Naive thymus-derived CD4-positive, alpha-beta T cell (primary cell): Measurements from ENCODE around the gene CASKIN2. TPM values are rescaled to one million over a fixed set of nuclear protein-coding genes. Genes with fewer than 3 reads are reported as not detected.

ENCODE experiments used
- ATAC-seq: fragments of 150-1000 bp; cut with Tn5 transposase; 2 replicates; pipeline ENCODE4 v1.10.0; 2021; ENCODE audit warnings: mild to moderate bottlenecking, moderate library complexity
- CTCF ChIA-PET: fragments of 350-600 bp; sonication (Branson Sonifier 250); formaldehyde crosslinking; loops from one replicate; lab custom pipeline; 2021; ENCODE audit warnings: antibody characterized with exemption; lab: Charles Lee
- POLR2A ChIA-PET: fragments of 350-600 bp; sonication (Branson Sonifier 250); formaldehyde crosslinking; loops from one replicate; lab custom pipeline; 2021; ENCODE audit warnings: antibody characterized with exemption, inconsistent platforms; lab: Charles Lee
- DNase-seq, 9 donors: peaks; one replicate each; pipeline versions ENCODE4 v3.0.0 to v3.0.0-alpha.2; 2020 to 2022; ENCODE audit warnings: mixed read lengths in 1 of 9
- H3K27ac ChIP-seq: one replicate; pipeline ENCODE4 v1.7.0; 2013; ENCODE audit warnings: mild to moderate bottlenecking, low read depth, low read length, moderate library complexity
- H3K27me3 ChIP-seq, 2 donors: one replicate each; pipeline ENCODE4 v1.7.0; 2013; ENCODE audit warnings: low read length in 2 of 2, mild to moderate bottlenecking in 2 of 2, moderate library complexity in 2 of 2; ENCODE audit not compliant: control insufficient read depth in 2 of 2, insufficient read depth in 2 of 2
- H3K36me3 ChIP-seq, 3 experiments: 1 replicate in 2 of 3; 2 replicates in 1 of 3; pipeline ENCODE4 v1.7.0; 2013; ENCODE audit warnings: low read length in 3 of 3, mild to moderate bottlenecking in 3 of 3, moderate library complexity in 1 of 3; ENCODE audit not compliant: insufficient read depth in 3 of 3, control insufficient read depth in 2 of 3
- H3K4me1 ChIP-seq, 2 donors: one replicate each; pipeline ENCODE4 v1.7.0; 2013; ENCODE audit warnings: low read length in 2 of 2, mild to moderate bottlenecking in 2 of 2, moderate library complexity in 1 of 2; ENCODE audit not compliant: control insufficient read depth in 2 of 2, insufficient read depth in 2 of 2
- H3K4me3 ChIP-seq: 2 replicates; pipeline ENCODE4 v1.7.0; 2013; ENCODE audit warnings: mild to moderate bottlenecking, low read length
- H3K9me3 ChIP-seq, 3 experiments: 1 replicate in 2 of 3; 2 replicates in 1 of 3; pipeline ENCODE4 v1.7.0; 2013; ENCODE audit warnings: low read length in 3 of 3; ENCODE audit not compliant: control insufficient read depth in 2 of 3
- H3K27ac Mint-ChIP-seq, 9 donors: one replicate each; pipeline ENCODE4 v1.8.0; 2020 to 2022; ENCODE audit warnings: mixed read lengths in 9 of 9, mild to moderate bottlenecking in 8 of 9, moderate library complexity in 5 of 9, inconsistent platforms in 2 of 9
- H3K27me3 Mint-ChIP-seq, 5 donors: one replicate each; pipeline ENCODE4 v1.8.0; 2021 to 2022; ENCODE audit warnings: mixed read lengths in 5 of 5, mild to moderate bottlenecking in 1 of 5
- H3K36me3 Mint-ChIP-seq, 5 donors: one replicate each; pipeline ENCODE4 v1.8.0; 2020 to 2022; ENCODE audit warnings: mixed read lengths in 5 of 5, mild to moderate bottlenecking in 3 of 5, inconsistent platforms in 1 of 5
- H3K4me1 Mint-ChIP-seq, 7 donors: one replicate each; pipeline ENCODE4 v1.8.0; 2020 to 2022; ENCODE audit warnings: mixed read lengths in 7 of 7, mild to moderate bottlenecking in 3 of 7, inconsistent platforms in 1 of 7
- H3K4me3 Mint-ChIP-seq, 10 donors: one replicate each; pipeline ENCODE4 v1.8.0; 2020 to 2022; ENCODE audit warnings: mild to moderate bottlenecking in 10 of 10, mixed read lengths in 10 of 10, moderate library complexity in 6 of 10, inconsistent platforms in 2 of 10
- H3K9me3 Mint-ChIP-seq, 11 donors: one replicate each; pipeline ENCODE4 v1.8.0; 2020 to 2022; ENCODE audit warnings: mixed read lengths in 11 of 11, mild to moderate bottlenecking in 4 of 11, inconsistent platforms in 1 of 11, moderate library complexity in 1 of 11
- intact Hi-C, 2 donors: fragments of 100-400 bp; cut with micrococcal nuclease; formaldehyde crosslinking; loops; one replicate each; pipeline ENCODE4 v1.15.1; 2023
- polyA plus RNA-seq, 2 donors: library from polyadenylated mRNA; unstranded; fragments of 300-500 nt; fragmentation: Illumina TruSeq; gene quantifications; one replicate each; pipeline ENCODE4 v1.2.3, GENCODE V29; 2021
- total RNA-seq, 6 experiments: library from RNA in 5 of 6; stranded (reverse) in 5 of 6; gene quantifications; 1 replicate in 5 of 6; 2 replicates in 1 of 6; pipeline ENCODE4 v1.2.3 and lab custom pipeline; 2021 to 2026

Gene CASKIN2
- total and polyA plus RNA-seq, 7 experiments from 2014 or later: 0.22 to 1.2 (median 0.60) TPM; not detected in 1

GRCh38 chr17:75509528-75510258 lies 5.6 kb downstream of the CASKIN2 start:
- Mint-ChIP-seq H3K36me3 (no peaks in the 10 kb centered on the region), H3K4me1 (peaks cover 0 to 2% (median 0%) of the 10 kb centered on the region in 7 donors), H3K27ac (peak overlapping the region in 1 of 9 donors; percentile 10), H3K9me3 (no peaks in the 10 kb centered on the region), H3K4me3 (no peak overlapping the region), H3K27me3 (peaks cover 0 to 14% (median 0%) of the 10 kb centered on the region in 5 donors)
- Histone ChIP-seq H3K36me3 (no peaks in the 10 kb centered on the region), H3K9me3 (no peaks in the 10 kb centered on the region), H3K4me1 (no peaks in the 10 kb centered on the region), H3K27me3 (no peaks in the 10 kb centered on the region), H3K27ac (no peak overlapping the region), H3K4me3 (no peak overlapping the region)
- CTCF ChIA-PET: interaction anchor here (1.1 kb wide), 1 partner anchor 53 kb away, joined by 3 read pairs; the partner anchor contains the start of gene TMEM94
- DNase-seq (no peak), ATAC-seq (no peak)
- POLR2A ChIA-PET: interaction anchor here (0.9 kb wide), 1 partner anchor 8 kb away, joined by 3 read pairs; no protein-coding TSS in a partner anchor
- intact Hi-C loops: no loop called here

DNA sequence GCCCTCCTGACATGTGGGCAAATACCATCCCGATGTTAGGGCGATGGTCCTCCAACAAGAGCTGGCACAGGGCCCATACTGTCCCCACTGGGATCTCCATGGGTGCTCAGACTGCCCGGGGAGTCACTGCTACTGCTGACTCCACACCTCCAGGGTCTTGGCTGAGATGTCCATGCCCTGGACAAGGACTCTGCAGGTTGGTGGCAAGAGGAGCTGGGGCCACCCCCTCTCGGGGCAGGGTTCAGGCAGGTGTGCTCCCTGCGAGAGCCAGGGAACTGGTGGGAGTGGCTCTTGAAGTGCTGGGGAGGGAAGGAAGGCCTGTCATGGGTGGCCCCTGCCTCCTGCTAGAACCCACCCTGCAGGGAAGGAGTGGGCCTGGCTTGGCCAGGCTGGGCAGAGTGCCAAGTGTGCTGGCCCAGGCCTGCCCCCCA lies 6.4 kb downstream of the CASKIN2 start:
- Histone ChIP-seq H3K36me3 (no peaks in the 10 kb centered on the region), H3K4me3 (no peak overlapping the region), H3K27me3 (no peaks in the 10 kb centered on the region), H3K27ac (no peak overlapping the region), H3K9me3 (no peaks in the 10 kb centered on the region), H3K4me1 (no peaks in the 10 kb centered on the region)
- Mint-ChIP-seq H3K36me3 (no peaks in the 10 kb centered on the region), H3K27ac (no peak overlapping the region), H3K27me3 (peaks cover 0 to 11% (median 0%) of the 10 kb centered on the region in 5 donors), H3K4me3 (no peak overlapping the region), H3K9me3 (no peaks in the 10 kb centered on the region), H3K4me1 (peaks cover 0 to 3% (median 0%) of the 10 kb centered on the region in 7 donors)
- ATAC-seq: no peak
- no peak for DNase-seq
- ChIA-PET CTCF (interaction anchor here (1.1 kb wide), 1 partner anchor 53 kb away, joined by 3 read pairs; the partner anchor contains the start of gene TMEM94), POLR2A (interaction anchor here (0.6 kb wide), 1 partner anchor 11 kb away, joined by 3 read pairs; no protein-coding TSS in a partner anchor)
- intact Hi-C loops: no loop called here

- Mint-ChIP-seq H3K4me3 (no peak overlapping the region), H3K36me3 (no peaks in the 10 kb centered on the region), H3K4me1 (peaks cover 0 to 3% (median 0%) of the 10 kb centered on the region in 7 donors), H3K9me3 (no peaks in the 10 kb centered on the region), H3K27me3 (peaks cover 0 to 3% (median 0%) of the 10 kb centered on the region in 5 donors), H3K27ac (no peak overlapping the region)
- H3K4me3 ChIP-seq: no peak overlapping the region
- POLR2A ChIA-PET: interaction anchor here (0.6 kb wide), 1 partner anchor 12 kb away, joined by 3 read pairs; no protein-coding TSS in a partner anchor
- no peak overlapping the region for H3K27ac ChIP-seq
- intact Hi-C loops: no loop called here
- CTCF ChIA-PET: interaction anchor here (1.1 kb wide), 1 partner anchor 52 kb away, joined by 3 read pairs; no protein-coding TSS in a partner anchor
- no peaks in the 10 kb centered on the region for H3K27me3 ChIP-seq
- H3K4me1 ChIP-seq: no peaks in the 10 kb centered on the region
- DNase-seq (no peak), ATAC-seq (no peak)
- H3K36me3 ChIP-seq: no peaks in the 10 kb centered on the region
- no peaks in the 10 kb centered on the region for H3K9me3 ChIP-seq
These were observed 7.3 kb downstream of the CASKIN2 start for GRCh38 chr17:75507733-75508719.

- H3K4me3 Mint-ChIP-seq: no peak overlapping the region
- POLR2A ChIA-PET: no interaction called here
- ATAC-seq: no peak
- no peaks in the 10 kb centered on the region for H3K36me3 Mint-ChIP-seq
- no peak overlapping the region for H3K4me3 ChIP-seq
- no peaks in the 10 kb centered on the region for H3K9me3 ChIP-seq
- no peak overlapping the region for H3K27ac ChIP-seq
- H3K4me1 ChIP-seq: no peaks in the 10 kb centered on the region
- no peak overlapping the region for H3K27ac Mint-ChIP-seq
- H3K27me3 ChIP-seq: no peaks in the 10 kb centered on the region
- no peaks in the 10 kb centered on the region for H3K9me3 Mint-ChIP-seq
- CTCF ChIA-PET: interaction anchor here (0.5 to 1.1 kb wide), 2 partner anchors 16 to 51 kb away, joined by 3 read pairs; no protein-coding TSS in a partner anchor
- DNase-seq: no peak
- intact Hi-C loops: no loop called here
- H3K4me1 Mint-ChIP-seq: peaks cover 0 to 3% (median 0%) of the 10 kb centered on the region in 7 donors
- no peaks in the 10 kb centered on the region for H3K27me3 Mint-ChIP-seq
- no peaks in the 10 kb centered on the region for H3K36me3 ChIP-seq
These were observed 8.4 kb downstream of the CASKIN2 start for GRCh38 chr17:75506888-75507287.

GRCh38 chr17:75506134-75506533 lies 9.2 kb downstream of the CASKIN2 start:
- no peak for DNase-seq
- Histone ChIP-seq H3K4me1 (no peaks in the 10 kb centered on the region), H3K9me3 (no peaks in the 10 kb centered on the region), H3K27me3 (no peaks in the 10 kb centered on the region), H3K4me3 (no peak overlapping the region), H3K27ac (no peak overlapping the region), H3K36me3 (no peaks in the 10 kb centered on the region)
- Mint-ChIP-seq H3K36me3 (no peaks in the 10 kb centered on the region), H3K27me3 (no peaks in the 10 kb centered on the region), H3K4me3 (no peak overlapping the region), H3K4me1 (peaks cover 0 to 3% (median 0%) of the 10 kb centered on the region in 7 donors), H3K27ac (no peak overlapping the region), H3K9me3 (no peaks in the 10 kb centered on the region)
- intact Hi-C loops: no loop called here
- ChIA-PET CTCF (interaction anchor here (0.5 to 1.6 kb wide), 2 partner anchors 12 to 16 kb away, joined by 3 to 4 read pairs; no protein-coding TSS in a partner anchor), POLR2A (interaction anchor here (1.0 kb wide), 1 partner anchor 518 kb away, joined by 3 read pairs; no protein-coding TSS in a partner anchor)
- no peak for ATAC-seq

GRCh38 chr17:75505640-75506039 lies 9.7 kb downstream of the CASKIN2 start:
- H3K27ac ChIP-seq: no peak overlapping the region
- Mint-ChIP-seq H3K27me3 (no peaks in the 10 kb centered on the region), H3K4me3 (no peak overlapping the region), H3K9me3 (no peaks in the 10 kb centered on the region), H3K4me1 (peaks cover 0 to 3% (median 0%) of the 10 kb centered on the region in 7 donors), H3K27ac (no peak overlapping the region), H3K36me3 (no peaks in the 10 kb centered on the region)
- no peaks in the 10 kb centered on the region for H3K9me3 ChIP-seq
- H3K27me3 ChIP-seq: no peaks in the 10 kb centered on the region
- DNase-seq (no peak), ATAC-seq (no peak)
- H3K4me1 ChIP-seq: no peaks in the 10 kb centered on the region
- ChIA-PET POLR2A (interaction anchor here (1.0 kb wide), 1 partner anchor 517 kb away, joined by 3 read pairs; no protein-coding TSS in a partner anchor), CTCF (interaction anchor here (1.6 kb wide), 1 partner anchor 13 kb away, joined by 4 read pairs; no protein-coding TSS in a partner anchor)
- intact Hi-C loops: loop anchor here in 1 of 2 donors (2.0 kb wide), 1 partner anchor 57 kb away; no protein-coding TSS in a partner anchor
- no peaks in the 10 kb centered on the region for H3K36me3 ChIP-seq
- H3K4me3 ChIP-seq: no peak overlapping the region
